GM21529 (cell line): Measurements from ENCODE around the gene GATAD2A.

ENCODE experiments used
- ATAC-seq: cut with Tn5 transposase; IDR thresholded peaks from one replicate; pipeline ENCODE4 v1.9.1; 2021; ENCODE audit not compliant: unreplicated experiment

The GATAD2A gene

GRCh38 chr19:19487950-19488874 is 82.7 kb downstream of the GATAD2A start:
- ATAC-seq: no peak

GRCh38 chr19:19488875-19489690 is 83.6 kb downstream of the GATAD2A start:
- peak; percentile 54 for ATAC-seq

GRCh38 chr19:19489804-19490204 is 84.3 kb downstream of the GATAD2A start:
- ATAC-seq: no peak

GRCh38 chr19:19490214-19490968 is 84.9 kb downstream of the GATAD2A start:
- no peak for ATAC-seq

GRCh38 chr19:19491321-19492025 is 86.0 kb downstream of the GATAD2A start:
- no peak for ATAC-seq

GRCh38 chr19:19492026-19492610 is 86.6 kb downstream of the GATAD2A start:
- no peak for ATAC-seq

GRCh38 chr19:19493841-19494546 is 88.5 kb downstream of the GATAD2A start:
- ATAC-seq: no peak

GRCh38 chr19:19495614-19496603 is 90.4 kb downstream of the GATAD2A start:
- no peak for ATAC-seq

GRCh38 chr19:19498255-19498991 is 92.9 kb downstream of the GATAD2A start:
- no peak for ATAC-seq

- no peak for ATAC-seq
Measured at GRCh38 chr19:19499272-19499995, 94.0 kb downstream of the GATAD2A start.

- ATAC-seq: no peak
Measured at GRCh38 chr19:19500975-19501644, 95.6 kb downstream of the GATAD2A start.

GRCh38 chr19:19501798-19502197 is 96.3 kb downstream of the GATAD2A start:
- ATAC-seq: no peak

GRCh38 chr19:19502281-19502680 is 96.8 kb downstream of the GATAD2A start:
- ATAC-seq: no peak

GRCh38 chr19:19502808-19503602 is 97.5 kb downstream of the GATAD2A start:
- ATAC-seq: no peak

GRCh38 chr19:19504754-19505668 is 99.5 kb downstream of the GATAD2A start:
- no peak for ATAC-seq
